Epidermal melanocyte (primary cell): ENCODE data around the gene MYBBP1A.
A peak's percentile ranks its signal among the peaks of the same experiment; 100 is the strongest.
"Not testable (repeated sequence)": the region's sequence is repeated elsewhere in the genome, so short reads cannot be mapped to it uniquely, and the experiment has no call there.

ENCODE experiments used
- DNase-seq: peaks from one replicate; pipeline ENCODE4 v3.0.0; 2011; ENCODE audit warnings: low spot score; ENCODE audit not compliant: insufficient read length

The MYBBP1A gene

GRCh38 chr17:4554997-4555799, at the start of gene MYBBP1A:
Gene MYBBP1A (minus strand): TSS chr17:4555384. CDS start chr17:4555324, 60 bp downstream.
- DNase-seq = peak; percentile 100

- not testable (repeated sequence) for DNase-seq
Measured at GRCh38 chr17:4604736-4605135, 49.6 kb upstream of the MYBBP1A start.

- DNase-seq = peak; percentile 79
Measured at GRCh38 chr17:4604111-4604644, 49.0 kb upstream of the MYBBP1A start.

- no peak for DNase-seq
Measured at GRCh38 chr17:4602041-4602440, 46.9 kb upstream of the MYBBP1A start.

- DNase-seq = no peak
Measured at GRCh38 chr17:4601326-4601725, 46.1 kb upstream of the MYBBP1A start.

GRCh38 chr17:4600563-4600962, 45.4 kb upstream of the MYBBP1A start:
- DNase-seq = no peak

GRCh38 chr17:4599505-4600281, 44.5 kb upstream of the MYBBP1A start:
- DNase-seq = no peak

GRCh38 chr17:4598776-4599504, 43.8 kb upstream of the MYBBP1A start:
- no peak for DNase-seq

- no peak for DNase-seq
Measured at GRCh38 chr17:4597975-4598374, 42.8 kb upstream of the MYBBP1A start.

- DNase-seq = no peak
Measured at GRCh38 chr17:4596636-4597380, 41.6 kb upstream of the MYBBP1A start.

- not testable (repeated sequence) for DNase-seq
Measured at GRCh38 chr17:4595685-4596342, 40.6 kb upstream of the MYBBP1A start.

- no peak for DNase-seq
Measured at GRCh38 chr17:4594931-4595684, 39.9 kb upstream of the MYBBP1A start.

GRCh38 chr17:4594406-4594805, 39.2 kb upstream of the MYBBP1A start:
- DNase-seq = no peak

- no peak for DNase-seq
Measured at GRCh38 chr17:4593021-4593421, 37.8 kb upstream of the MYBBP1A start.

GRCh38 chr17:4592240-4593005, 37.2 kb upstream of the MYBBP1A start:
- no peak for DNase-seq

GRCh38 chr17:4591529-4591928, 36.3 kb upstream of the MYBBP1A start:
- DNase-seq = no peak

GRCh38 chr17:4590981-4591453, 35.8 kb upstream of the MYBBP1A start:
- no peak for DNase-seq

GRCh38 chr17:4590042-4590441, 34.9 kb upstream of the MYBBP1A start:
- DNase-seq = not testable (repeated sequence)
